A673 (cell line): ENCODE results near the gene LRRC3.

Experiments used
- CTCF ChIP-seq: fragments of 300-800, 200-600 bp; sonication (generic); conservative IDR thresholded peaks from 2 replicates; pipeline ENCODE4 v1.5.1; 2017; ENCODE audit warnings: low read depth, mild to moderate bottlenecking, antibody characterized with exemption, low read length, moderate library complexity, mixed read lengths
- EZH2 ChIP-seq: fragments of 200-600 bp; sonication (generic); IDR thresholded peaks from 2 replicates; pipeline ENCODE4 v1.6.1; 2017; ENCODE audit warnings: borderline replicate concordance, low read depth, mild to moderate bottlenecking, mixed read lengths, antibody characterized with exemption, low read length; ENCODE audit not compliant: poor library complexity, severe bottlenecking

DNA sequence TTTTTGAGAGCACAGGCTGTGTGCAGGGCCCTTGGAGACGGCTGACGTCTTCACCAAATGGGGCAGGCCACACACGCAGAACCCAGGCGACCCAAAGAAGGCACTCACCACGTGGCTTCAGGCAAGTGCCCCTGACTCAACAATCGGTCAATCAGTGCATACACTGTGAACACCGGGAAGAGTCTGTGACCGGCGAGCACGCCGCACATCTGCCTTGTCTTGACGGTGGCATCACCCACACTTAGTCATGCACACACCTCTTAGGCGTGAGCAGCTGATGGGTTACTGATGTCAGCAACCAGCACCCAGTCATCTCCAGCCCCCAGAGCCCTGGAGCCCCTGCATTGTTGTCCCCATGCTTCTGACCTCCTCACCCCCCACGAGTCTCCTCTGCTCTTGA is 4.9 kb upstream of the LRRC3 start:
- no peak for TF ChIP-seq CTCF
- TF ChIP-seq EZH2 = no peak
